ENCODE results near the gene MEGF10. TPM values are rescaled to one million over a fixed set of nuclear protein-coding genes. Genes with fewer than 3 reads are reported as not detected.

Gene MEGF10
- total RNA-seq, 1 experiment from 2014 or later: not detected

DNA sequence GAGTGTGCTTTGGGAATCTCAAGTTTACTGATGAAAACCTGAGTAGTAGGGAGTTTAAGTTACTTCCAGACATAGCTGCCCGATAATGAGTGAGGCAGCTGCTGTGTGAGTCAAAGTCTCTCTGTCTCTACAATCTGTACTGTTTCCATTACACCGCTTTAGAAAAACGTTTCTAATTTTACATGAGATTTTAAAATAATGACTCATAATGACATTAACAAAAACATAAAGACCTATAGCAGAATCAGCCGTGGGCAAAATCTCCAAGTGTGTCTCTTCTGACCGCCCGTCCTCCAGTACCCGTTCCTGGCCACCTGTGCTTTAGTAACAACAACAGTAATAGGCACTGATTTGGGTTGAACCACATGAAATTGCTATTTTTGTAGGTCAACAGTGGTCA lies 157.2 kb downstream of the MEGF10 start:
- Mint-ChIP-seq H3K9me3 (ENCODE audit: unreplicated experiment) (no peaks in the 10 kb centered on the region), H3K27me3 (ENCODE audit: insufficient read depth, unreplicated experiment) (peaks cover 2% of the 10 kb centered on the region), H3K4me3 (ENCODE audit: unreplicated experiment) (no peak overlapping the region), H3K36me3 (ENCODE audit: insufficient read depth, unreplicated experiment) (no peaks in the 10 kb centered on the region), H3K27ac (ENCODE audit: unreplicated experiment) (no peak overlapping the region), H3K4me1 (ENCODE audit: low read depth, unreplicated experiment) (no peaks in the 10 kb centered on the region)
- Histone ChIP-seq H3K36me3 (ENCODE audit: control insufficient read depth, insufficient read depth, low read length) (no peaks in the 10 kb centered on the region), H3K9me3 (no peaks in the 10 kb centered on the region), H3K27me3 (replicated peaks; ENCODE audit: control insufficient read depth, insufficient read depth, low read length) (no peaks in the 10 kb centered on the region), H3K4me3 (ENCODE audit: low read depth, low read length) (no peak overlapping the region), H3K4me1 (no peaks in the 10 kb centered on the region; the same call in 1 of the 2 replicates)
- TF ChIP-seq, protein P1, sequence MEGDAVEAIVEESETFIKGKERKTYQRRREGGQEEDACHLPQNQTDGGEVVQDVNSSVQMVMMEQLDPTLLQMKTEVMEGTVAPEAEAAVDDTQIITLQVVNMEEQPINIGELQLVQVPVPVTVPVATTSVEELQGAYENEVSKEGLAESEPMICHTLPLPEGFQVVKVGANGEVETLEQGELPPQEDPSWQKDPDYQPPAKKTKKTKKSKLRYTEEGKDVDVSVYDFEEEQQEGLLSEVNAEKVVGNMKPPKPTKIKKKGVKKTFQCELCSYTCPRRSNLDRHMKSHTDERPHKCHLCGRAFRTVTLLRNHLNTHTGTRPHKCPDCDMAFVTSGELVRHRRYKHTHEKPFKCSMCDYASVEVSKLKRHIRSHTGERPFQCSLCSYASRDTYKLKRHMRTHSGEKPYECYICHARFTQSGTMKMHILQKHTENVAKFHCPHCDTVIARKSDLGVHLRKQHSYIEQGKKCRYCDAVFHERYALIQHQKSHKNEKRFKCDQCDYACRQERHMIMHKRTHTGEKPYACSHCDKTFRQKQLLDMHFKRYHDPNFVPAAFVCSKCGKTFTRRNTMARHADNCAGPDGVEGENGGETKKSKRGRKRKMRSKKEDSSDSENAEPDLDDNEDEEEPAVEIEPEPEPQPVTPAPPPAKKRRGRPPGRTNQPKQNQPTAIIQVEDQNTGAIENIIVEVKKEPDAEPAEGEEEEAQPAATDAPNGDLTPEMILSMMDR (IDR thresholded peaks at IDR 0.05; ENCODE audit: insufficient read depth in 1 of 2, low read depth in 1 of 2, low read length in 1 of 2, severe bottlenecking in 1 of 2, unreplicated experiment in 1 of 2): no peak
- POLR2A ChIA-PET: no interaction called here
- CTCF ChIA-PET: no interaction called here
- DNase-seq: no peak
- intact Hi-C loops (cut with micrococcal nuclease; ENCODE audit: unreplicated experiment): loop anchor here (10.0 kb wide), 1 partner anchor 153 kb away; the partner anchor contains the start of gene MEGF10
- BruUV-seq (replicated peaks): no TSS peak

DNA sequence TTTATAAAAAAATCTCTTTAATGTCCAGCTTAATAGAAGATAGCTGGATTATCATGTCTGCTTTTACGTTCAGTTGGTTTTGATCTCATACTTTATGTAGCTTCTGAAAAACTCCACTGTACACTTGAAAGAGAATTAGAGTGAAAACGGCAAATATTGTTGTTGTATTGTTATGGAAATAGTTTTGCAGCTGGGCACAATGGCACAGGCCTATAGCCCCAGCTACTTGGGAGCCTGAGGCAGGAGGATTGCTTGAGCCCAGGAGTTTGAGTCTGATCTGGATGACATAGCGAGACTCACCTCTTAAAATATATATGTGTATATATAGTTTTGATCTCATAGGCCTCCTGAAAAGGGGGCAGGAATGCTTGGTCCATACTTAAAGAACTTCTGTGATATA lies 159.4 kb downstream of the MEGF10 start:
- no peaks in the 10 kb centered on the region for H3K9me3 Mint-ChIP-seq (ENCODE audit: unreplicated experiment)
- H3K4me3 Mint-ChIP-seq (ENCODE audit: unreplicated experiment): no peak overlapping the region
- no TSS peak for BruUV-seq (replicated peaks)
- H3K4me1 Mint-ChIP-seq (ENCODE audit: low read depth, unreplicated experiment): no peaks in the 10 kb centered on the region
- H3K4me3 ChIP-seq (ENCODE audit: low read depth, low read length): no peak overlapping the region
- POLR2A ChIA-PET: no interaction called here
- H3K4me1 ChIP-seq: no peaks in the 10 kb centered on the region
- no peaks in the 10 kb centered on the region for H3K9me3 ChIP-seq
- H3K36me3 ChIP-seq (ENCODE audit: control insufficient read depth, insufficient read depth, low read length): no peaks in the 10 kb centered on the region
- no peaks in the 10 kb centered on the region for H3K36me3 Mint-ChIP-seq (ENCODE audit: insufficient read depth, unreplicated experiment)
- intact Hi-C loops (cut with micrococcal nuclease; ENCODE audit: unreplicated experiment): no loop called here
- H3K27me3 Mint-ChIP-seq (ENCODE audit: insufficient read depth, unreplicated experiment): peaks cover 7% of the 10 kb centered on the region
- no peaks in the 10 kb centered on the region for H3K27me3 ChIP-seq (replicated peaks; ENCODE audit: control insufficient read depth, insufficient read depth, low read length)
- CTCF ChIA-PET: no interaction called here
- H3K27ac Mint-ChIP-seq (ENCODE audit: unreplicated experiment): no peak overlapping the region
- TF ChIP-seq, protein P1 (IDR thresholded peaks at IDR 0.05; ENCODE audit: insufficient read depth in 1 of 2, low read depth in 1 of 2, low read length in 1 of 2, severe bottlenecking in 1 of 2, unreplicated experiment in 1 of 2): no peak
- no peak for DNase-seq

DNA sequence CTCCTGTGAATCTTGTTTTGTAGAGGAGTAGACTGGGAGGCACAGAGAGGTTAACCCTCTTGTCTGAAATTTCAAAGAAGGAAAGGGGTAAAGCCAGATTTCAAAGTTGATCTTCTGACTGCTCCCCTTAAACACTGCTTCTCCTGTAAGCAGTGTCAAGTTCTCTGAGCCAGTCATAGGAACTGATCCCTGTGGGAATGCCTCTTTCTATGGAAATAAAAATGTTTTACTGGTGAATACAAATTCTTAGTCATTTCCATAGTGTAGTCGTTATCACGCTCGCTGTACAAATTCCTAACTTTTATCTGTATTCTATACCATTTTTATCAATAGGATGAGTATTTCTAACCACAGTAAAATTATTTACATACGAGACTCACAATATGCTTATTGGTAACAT lies 160.5 kb downstream of the MEGF10 start:
- Mint-ChIP-seq H3K27me3 (ENCODE audit: insufficient read depth, unreplicated experiment) (peaks cover 7% of the 10 kb centered on the region), H3K4me1 (ENCODE audit: low read depth, unreplicated experiment) (no peaks in the 10 kb centered on the region), H3K27ac (ENCODE audit: unreplicated experiment) (no peak overlapping the region), H3K9me3 (ENCODE audit: unreplicated experiment) (no peaks in the 10 kb centered on the region), H3K36me3 (ENCODE audit: insufficient read depth, unreplicated experiment) (no peaks in the 10 kb centered on the region), H3K4me3 (ENCODE audit: unreplicated experiment) (no peak overlapping the region)
- intact Hi-C loops (cut with micrococcal nuclease; ENCODE audit: unreplicated experiment): no loop called here
- no TSS peak for BruUV-seq (replicated peaks)
- ChIA-PET POLR2A (no interaction called here), CTCF (no interaction called here)
- Histone ChIP-seq H3K36me3 (ENCODE audit: control insufficient read depth, insufficient read depth, low read length) (no peaks in the 10 kb centered on the region), H3K4me3 (ENCODE audit: low read depth, low read length) (no peak overlapping the region), H3K9me3 (no peaks in the 10 kb centered on the region), H3K27me3 (replicated peaks; ENCODE audit: control insufficient read depth, insufficient read depth, low read length) (no peaks in the 10 kb centered on the region), H3K4me1 (no peaks in the 10 kb centered on the region)
- TF ChIP-seq, protein P1 (IDR thresholded peaks at IDR 0.05; ENCODE audit: insufficient read depth in 1 of 2, low read depth in 1 of 2, low read length in 1 of 2, severe bottlenecking in 1 of 2, unreplicated experiment in 1 of 2): no peak
- DNase-seq: no peak

Data from Caco-2 (cell line).